ENCODE results near the gene ADPRM.
A peak's percentile ranks its signal among the peaks of the same experiment; 100 is the strongest.
"Not testable (repeated sequence)": the region's sequence is repeated elsewhere in the genome, so short reads cannot be mapped to it uniquely, and the experiment has no call there.

ADPRM gene

GRCh38 chr17:10674704-10675103, 22.7 kb upstream of the ADPRM start:
- Mint-ChIP-seq H3K9me3 (no peaks in the 10 kb centered on the region), H3K36me3 (peaks cover 9% of the 10 kb centered on the region), H3K27me3 (no peaks in the 10 kb centered on the region), H3K27ac (no peak overlapping the region), H3K4me1 (no peaks in the 10 kb centered on the region), H3K4me3 (no peak overlapping the region)

GRCh38 chr17:10681866-10682446, 15.4 kb upstream of the ADPRM start:
- peaks cover 10% of the 10 kb centered on the region for H3K4me1 Mint-ChIP-seq
- no peak overlapping the region for H3K27ac Mint-ChIP-seq
- H3K36me3 Mint-ChIP-seq = peaks cover 26% of the 10 kb centered on the region
- no peak overlapping the region for H3K4me3 Mint-ChIP-seq
- H3K27me3 Mint-ChIP-seq = no peaks in the 10 kb centered on the region
- no peaks in the 10 kb centered on the region for H3K9me3 Mint-ChIP-seq

GRCh38 chr17:10683853-10684252, 13.5 kb upstream of the ADPRM start:
- H3K36me3 Mint-ChIP-seq = peaks cover 28% of the 10 kb centered on the region

DNA sequence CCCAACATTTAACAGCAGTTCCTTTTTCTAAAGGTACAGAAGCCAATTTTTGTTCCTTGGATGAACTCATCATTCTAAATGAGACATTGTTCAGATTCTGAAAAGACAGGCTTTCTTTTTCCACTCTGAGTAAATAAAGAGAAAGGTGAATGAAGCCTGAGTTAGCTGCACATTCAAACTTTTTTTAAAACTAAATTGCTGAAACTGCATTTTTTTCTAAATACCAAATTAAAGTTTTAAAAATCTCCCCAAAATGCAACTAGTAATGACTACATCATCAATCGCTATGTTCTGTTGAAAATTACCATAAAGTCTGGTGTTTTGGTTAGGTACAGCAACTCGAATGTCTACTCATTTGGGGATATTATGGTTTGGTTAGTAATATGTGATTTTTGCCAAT, 9.9 kb upstream of the ADPRM start:
- Mint-ChIP-seq H3K36me3 (peaks cover 41% of the 10 kb centered on the region), H3K9me3 (no peaks in the 10 kb centered on the region), H3K27ac (no peak overlapping the region), H3K27me3 (no peaks in the 10 kb centered on the region), H3K4me3 (no peak overlapping the region), H3K4me1 (peaks cover 46% of the 10 kb centered on the region)

More at GRCh38 chr17:10683853-10684252, 13.5 kb upstream of the ADPRM start:
- Mint-ChIP-seq H3K4me3 (no peak overlapping the region), H3K9me3 (no peaks in the 10 kb centered on the region), H3K27me3 (no peaks in the 10 kb centered on the region), H3K27ac (no peak overlapping the region), H3K4me1 (peaks cover 18% of the 10 kb centered on the region)

DNA sequence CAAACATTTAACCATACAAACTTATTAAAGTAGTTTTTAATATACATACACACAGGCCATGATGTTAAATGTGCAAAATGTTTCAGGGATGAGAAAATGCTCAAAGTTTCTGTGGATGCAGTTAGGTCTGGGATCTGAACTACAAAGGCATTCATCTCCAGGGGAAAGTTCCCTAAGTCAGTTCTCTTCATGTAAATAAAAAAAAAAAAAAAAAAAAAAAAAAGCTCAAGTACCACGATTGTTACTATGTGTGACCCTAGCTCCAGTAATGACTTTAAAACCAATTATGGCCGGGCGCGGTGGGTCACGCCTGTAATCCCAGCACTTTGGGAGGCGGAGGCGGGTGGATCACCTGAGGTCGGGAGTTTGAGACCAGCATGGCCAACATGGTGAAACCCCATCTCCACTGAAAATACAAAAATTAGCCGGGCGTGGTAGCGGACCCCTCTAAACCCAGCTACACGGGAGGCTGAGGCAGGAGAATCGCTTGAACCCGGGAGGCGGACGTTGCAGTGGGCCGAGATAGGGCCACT, 1.5 kb upstream of the ADPRM start:
- not testable (repeated sequence) for H3K27ac Mint-ChIP-seq, H3K9me3 Mint-ChIP-seq
- H3K4me3 Mint-ChIP-seq = peak overlapping the region; percentile 98

GRCh38 chr17:10698096-10698818, 863 bp downstream of the ADPRM start:
- peaks cover 18% of the 10 kb centered on the region for H3K36me3 Mint-ChIP-seq
- H3K4me1 Mint-ChIP-seq = peaks cover 69% of the 10 kb centered on the region
- no peaks in the 10 kb centered on the region for H3K9me3 Mint-ChIP-seq
- H3K4me3 Mint-ChIP-seq = peak overlapping the region; percentile 99
- no peaks in the 10 kb centered on the region for H3K27me3 Mint-ChIP-seq
- peak overlapping the region; percentile 98 for H3K27ac Mint-ChIP-seq

More for the DNA sequence above, 1.5 kb upstream of the ADPRM start:
- Mint-ChIP-seq H3K36me3 (peaks cover 24% of the 10 kb centered on the region), H3K4me1 (peaks cover 68% of the 10 kb centered on the region)
- H3K27me3 Mint-ChIP-seq = not testable (repeated sequence)

GRCh38 chr17:10699856-10700255, 2.5 kb downstream of the ADPRM start:
- no peaks in the 10 kb centered on the region for H3K27me3 Mint-ChIP-seq
- H3K36me3 Mint-ChIP-seq = peaks cover 10% of the 10 kb centered on the region
- peak overlapping the region; percentile 94 for H3K27ac Mint-ChIP-seq
- H3K4me3 Mint-ChIP-seq = peak overlapping the region; percentile 80
- H3K4me1 Mint-ChIP-seq = peaks cover 70% of the 10 kb centered on the region
- H3K9me3 Mint-ChIP-seq = no peaks in the 10 kb centered on the region

- no peaks in the 10 kb centered on the region for H3K9me3 Mint-ChIP-seq
- H3K4me1 Mint-ChIP-seq = peaks cover 70% of the 10 kb centered on the region
- peak overlapping the region; percentile 89 for H3K27ac Mint-ChIP-seq
- H3K27me3 Mint-ChIP-seq = no peaks in the 10 kb centered on the region
- peak overlapping the region; percentile 61 for H3K4me3 Mint-ChIP-seq
- peaks cover 13% of the 10 kb centered on the region for H3K36me3 Mint-ChIP-seq
Observed at GRCh38 chr17:10702574-10702973, 5.2 kb downstream of the ADPRM start.

GRCh38 chr17:10705727-10706126, 8.3 kb downstream of the ADPRM start:
- Mint-ChIP-seq H3K4me3 (no peak overlapping the region), H3K9me3 (no peaks in the 10 kb centered on the region), H3K27me3 (no peaks in the 10 kb centered on the region), H3K4me1 (peaks cover 68% of the 10 kb centered on the region), H3K27ac (peak overlapping the region; percentile 43), H3K36me3 (peaks cover 18% of the 10 kb centered on the region)

- H3K27me3 Mint-ChIP-seq = no peaks in the 10 kb centered on the region
- peak overlapping the region; percentile 26 for H3K27ac Mint-ChIP-seq
- H3K4me1 Mint-ChIP-seq = peaks cover 17% of the 10 kb centered on the region
- no peak overlapping the region for H3K4me3 Mint-ChIP-seq
- H3K9me3 Mint-ChIP-seq = no peaks in the 10 kb centered on the region
- H3K36me3 Mint-ChIP-seq = peaks cover 11% of the 10 kb centered on the region
Observed at GRCh38 chr17:10713318-10713717, 15.9 kb downstream of the ADPRM start.

DNA sequence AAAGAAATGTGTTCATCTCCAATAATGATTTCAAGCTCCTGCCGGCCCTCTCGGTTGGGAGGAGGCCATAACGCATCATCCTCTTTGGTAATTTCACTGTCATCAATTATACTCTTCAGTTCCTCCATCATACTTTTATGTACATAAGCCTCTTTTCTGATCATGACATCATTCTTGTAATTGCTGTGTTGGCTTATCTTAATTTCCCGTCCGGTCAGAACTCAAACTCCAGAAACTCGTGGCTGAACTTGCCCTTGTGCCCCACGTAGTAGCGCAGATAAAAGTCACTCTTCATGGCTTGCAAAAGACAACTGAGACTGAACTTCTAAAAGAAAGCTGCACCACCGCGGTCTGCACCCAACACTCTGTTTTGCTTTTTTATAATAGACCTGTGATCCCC, 18.8 kb downstream of the ADPRM start:
- Mint-ChIP-seq H3K4me3 (no peak overlapping the region), H3K36me3 (peaks cover 10% of the 10 kb centered on the region)

DNA sequence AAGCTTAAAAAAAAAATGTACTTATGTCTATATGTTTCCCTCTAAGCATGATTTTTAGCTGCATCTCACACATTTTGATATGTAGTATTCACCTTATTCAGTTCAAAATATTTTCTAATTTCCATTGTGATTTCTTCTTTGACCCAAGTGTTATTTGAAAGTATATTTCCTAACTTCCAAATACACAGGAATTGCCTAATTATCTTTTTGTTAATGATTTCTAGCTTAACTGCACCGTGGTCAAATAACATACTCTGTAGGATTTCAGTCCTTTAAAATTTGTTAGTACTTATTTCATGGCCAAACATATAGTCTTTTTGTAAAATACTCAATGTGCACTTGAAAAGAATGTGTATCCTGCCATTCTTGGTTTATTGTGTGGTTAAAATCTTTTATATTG, 21.2 kb downstream of the ADPRM start:
- Mint-ChIP-seq H3K9me3 (no peaks in the 10 kb centered on the region), H3K4me1 (peaks cover 3% of the 10 kb centered on the region), H3K4me3 (no peak overlapping the region), H3K36me3 (peaks cover 2% of the 10 kb centered on the region), H3K27ac (peak overlapping the region; percentile 68), H3K27me3 (no peaks in the 10 kb centered on the region)

More for the DNA sequence above, 18.8 kb downstream of the ADPRM start:
- Mint-ChIP-seq H3K27me3 (no peaks in the 10 kb centered on the region), H3K27ac (peak overlapping the region; percentile 2), H3K9me3 (no peaks in the 10 kb centered on the region), H3K4me1 (peaks cover 7% of the 10 kb centered on the region)

GRCh38 chr17:10724546-10725195, 27.3 kb downstream of the ADPRM start:
- Mint-ChIP-seq H3K27me3 (no peaks in the 10 kb centered on the region), H3K36me3 (no peaks in the 10 kb centered on the region), H3K4me3 (no peak overlapping the region), H3K27ac (no peak overlapping the region), H3K4me1 (peaks cover 13% of the 10 kb centered on the region), H3K9me3 (no peaks in the 10 kb centered on the region)

- H3K27me3 Mint-ChIP-seq = no peaks in the 10 kb centered on the region
- H3K9me3 Mint-ChIP-seq = no peaks in the 10 kb centered on the region
- H3K4me3 Mint-ChIP-seq = no peak overlapping the region
Observed at GRCh38 chr17:10725262-10725661, 27.9 kb downstream of the ADPRM start.

GRCh38 chr17:10726196-10726595, 28.8 kb downstream of the ADPRM start:
- H3K36me3 Mint-ChIP-seq = no peaks in the 10 kb centered on the region
- H3K27ac Mint-ChIP-seq = peak overlapping the region; percentile 61
- no peaks in the 10 kb centered on the region for H3K9me3 Mint-ChIP-seq
- no peaks in the 10 kb centered on the region for H3K27me3 Mint-ChIP-seq
- H3K4me1 Mint-ChIP-seq = peaks cover 26% of the 10 kb centered on the region
- no peak overlapping the region for H3K4me3 Mint-ChIP-seq

More at GRCh38 chr17:10725262-10725661, 27.9 kb downstream of the ADPRM start:
- Mint-ChIP-seq H3K27ac (peak overlapping the region; percentile 6), H3K4me1 (peaks cover 17% of the 10 kb centered on the region), H3K36me3 (no peaks in the 10 kb centered on the region)

GRCh38 chr17:10727192-10727591, 29.8 kb downstream of the ADPRM start:
- Mint-ChIP-seq H3K9me3 (no peaks in the 10 kb centered on the region), H3K4me3 (no peak overlapping the region), H3K27me3 (no peaks in the 10 kb centered on the region), H3K36me3 (no peaks in the 10 kb centered on the region), H3K27ac (no peak overlapping the region), H3K4me1 (peaks cover 26% of the 10 kb centered on the region)
